Activated CD4-positive, alpha-beta T cell treated with anti-CD3 and anti-CD28 coated beads for 36 hours (primary cell): ENCODE measurements around the gene PRKCE. TPM values are rescaled to one million over a fixed set of nuclear protein-coding genes. Genes with fewer than 3 reads are reported as not detected.

ENCODE experiments used
- ATAC-seq: fragments of 200-7000 bp; cut with Tn5 transposase; one replicate; pipeline ENCODE4 v1.10.0; 2021; ENCODE audit warnings: mild to moderate bottlenecking, moderate library complexity
- CTCF ChIA-PET: fragments of 350-600 bp; sonication (Branson Sonifier 250); formaldehyde crosslinking; loops from one replicate; lab custom pipeline; 2021; ENCODE audit warnings: antibody characterized with exemption; lab: Charles Lee
- POLR2A ChIA-PET: fragments of 350-600 bp; sonication (Branson Sonifier 250); formaldehyde crosslinking; loops from one replicate; lab custom pipeline; 2021; ENCODE audit warnings: antibody characterized with exemption, inconsistent platforms; lab: Charles Lee
- DNase-seq: peaks from one replicate; pipeline ENCODE4 v3.0.0-alpha.2; 2020
- H3K27ac Mint-ChIP-seq: one replicate; pipeline ENCODE4 v1.8.0; 2021; ENCODE audit warnings: mixed read lengths
- H3K27me3 Mint-ChIP-seq: one replicate; pipeline ENCODE4 v1.8.0; 2021; ENCODE audit warnings: mixed read lengths
- H3K36me3 Mint-ChIP-seq: one replicate; pipeline ENCODE4 v1.8.0; 2021; ENCODE audit warnings: low read depth, mixed read lengths
- H3K4me1 Mint-ChIP-seq: one replicate; pipeline ENCODE4 v1.8.0; 2021; ENCODE audit warnings: mixed read lengths
- H3K4me3 Mint-ChIP-seq: one replicate; pipeline ENCODE4 v1.8.0; 2021; ENCODE audit warnings: mild to moderate bottlenecking, moderate library complexity, mixed read lengths
- H3K9me3 Mint-ChIP-seq: one replicate; pipeline ENCODE4 v1.8.0; 2021; ENCODE audit warnings: low read depth, mixed read lengths
- intact Hi-C, 2 experiments: fragments of 100-400 bp; cut with DNase I in 1 of 2; cut with micrococcal nuclease in 1 of 2; formaldehyde crosslinking; loops; one replicate each; pipeline versions ENCODE4 v1.14.2 to v1.15.1; 2022 to 2024; cut with DNase I, micrococcal nuclease
- total RNA-seq, 2 experiments: library from RNA; stranded (reverse); gene quantifications; one replicate each; pipeline ENCODE4 v1.2.3, GENCODE V29; 2021

PRKCE gene
- total RNA-seq, 2 experiments from 2014 or later, result 9.0 to 13.2 TPM

GRCh38 chr2:46164529-46165301 is 513.2 kb downstream of the PRKCE start:
- H3K27ac Mint-ChIP-seq, result no peak overlapping the region
- DNase-seq, result no peak
- ChIA-PET POLR2A (no interaction called here), CTCF (no interaction called here)
- intact Hi-C loops, result no loop called here
- H3K27me3 Mint-ChIP-seq, result no peaks in the 10 kb centered on the region
- ATAC-seq, result no peak
- no peak overlapping the region for H3K4me3 Mint-ChIP-seq
- no peaks in the 10 kb centered on the region for H3K9me3 Mint-ChIP-seq
- no peaks in the 10 kb centered on the region for H3K4me1 Mint-ChIP-seq
- H3K36me3 Mint-ChIP-seq, result peaks cover 2% of the 10 kb centered on the region

- POLR2A ChIA-PET, result no interaction called here
- intact Hi-C loops, result no loop called here
- CTCF ChIA-PET, result no interaction called here
- Mint-ChIP-seq H3K4me1 (no peaks in the 10 kb centered on the region), H3K4me3 (no peak overlapping the region), H3K36me3 (peaks cover 2% of the 10 kb centered on the region), H3K27ac (no peak overlapping the region), H3K27me3 (no peaks in the 10 kb centered on the region), H3K9me3 (no peaks in the 10 kb centered on the region)
- no peak for ATAC-seq
- DNase-seq, result no peak
Measured at GRCh38 chr2:46165916-46166315, 514.4 kb downstream of the PRKCE start.

- CTCF ChIA-PET, result no interaction called here
- POLR2A ChIA-PET, result no interaction called here
- no peak for ATAC-seq
- intact Hi-C loops, result no loop called here
- H3K27ac Mint-ChIP-seq, result no peak overlapping the region
- H3K27me3 Mint-ChIP-seq, result no peaks in the 10 kb centered on the region
- no peaks in the 10 kb centered on the region for H3K9me3 Mint-ChIP-seq
- H3K4me1 Mint-ChIP-seq, result no peaks in the 10 kb centered on the region
- H3K36me3 Mint-ChIP-seq, result peaks cover 2% of the 10 kb centered on the region
- DNase-seq, result no peak
- no peak overlapping the region for H3K4me3 Mint-ChIP-seq
Measured at GRCh38 chr2:46167406-46167805, 515.9 kb downstream of the PRKCE start.

- ChIA-PET CTCF (no interaction called here), POLR2A (interaction anchor here (0.5 kb wide), 1 partner anchor 74 kb away, joined by 3 read pairs; no protein-coding TSS in a partner anchor)
- intact Hi-C loops, result no loop called here
- Mint-ChIP-seq H3K27ac (no peak overlapping the region), H3K4me1 (no peaks in the 10 kb centered on the region), H3K36me3 (peaks cover 2% of the 10 kb centered on the region), H3K27me3 (no peaks in the 10 kb centered on the region), H3K4me3 (no peak overlapping the region), H3K9me3 (no peaks in the 10 kb centered on the region)
- DNase-seq (no peak), ATAC-seq (no peak)
Measured at GRCh38 chr2:46167924-46168323, 516.4 kb downstream of the PRKCE start.

GRCh38 chr2:46169467-46169866 is 518.0 kb downstream of the PRKCE start:
- DNase-seq (no peak), ATAC-seq (no peak)
- ChIA-PET CTCF (no interaction called here), POLR2A (no interaction called here)
- H3K36me3 Mint-ChIP-seq, result peaks cover 2% of the 10 kb centered on the region
- H3K4me3 Mint-ChIP-seq, result no peak overlapping the region
- no peaks in the 10 kb centered on the region for H3K27me3 Mint-ChIP-seq
- H3K4me1 Mint-ChIP-seq, result no peaks in the 10 kb centered on the region
- H3K27ac Mint-ChIP-seq, result no peak overlapping the region
- no peaks in the 10 kb centered on the region for H3K9me3 Mint-ChIP-seq
- intact Hi-C loops, result no loop called here

- H3K27ac Mint-ChIP-seq, result no peak overlapping the region
Measured at GRCh38 chr2:46170026-46170425, 518.6 kb downstream of the PRKCE start.

GRCh38 chr2:46170611-46171350 is 519.3 kb downstream of the PRKCE start:
- ChIA-PET CTCF (no interaction called here), POLR2A (no interaction called here)
- H3K27ac Mint-ChIP-seq, result no peak overlapping the region
- H3K4me1 Mint-ChIP-seq, result no peaks in the 10 kb centered on the region
- no peaks in the 10 kb centered on the region for H3K9me3 Mint-ChIP-seq
- no peaks in the 10 kb centered on the region for H3K36me3 Mint-ChIP-seq
- H3K4me3 Mint-ChIP-seq, result no peak overlapping the region
- intact Hi-C loops, result no loop called here
- DNase-seq (no peak), ATAC-seq (no peak)
- no peaks in the 10 kb centered on the region for H3K27me3 Mint-ChIP-seq

More at GRCh38 chr2:46170026-46170425, 518.6 kb downstream of the PRKCE start:
- H3K4me1 Mint-ChIP-seq, result no peaks in the 10 kb centered on the region
- no peaks in the 10 kb centered on the region for H3K9me3 Mint-ChIP-seq
- ChIA-PET CTCF (no interaction called here), POLR2A (no interaction called here)
- DNase-seq, result no peak
- intact Hi-C loops, result no loop called here
- no peaks in the 10 kb centered on the region for H3K27me3 Mint-ChIP-seq
- H3K4me3 Mint-ChIP-seq, result no peak overlapping the region
- ATAC-seq, result no peak
- H3K36me3 Mint-ChIP-seq, result peaks cover 1% of the 10 kb centered on the region

GRCh38 chr2:46171411-46171953 is 520.0 kb downstream of the PRKCE start:
- ATAC-seq (no peak), DNase-seq (no peak)
- H3K4me1 Mint-ChIP-seq, result no peaks in the 10 kb centered on the region
- no peak overlapping the region for H3K4me3 Mint-ChIP-seq
- no peaks in the 10 kb centered on the region for H3K36me3 Mint-ChIP-seq
- no peak overlapping the region for H3K27ac Mint-ChIP-seq
- CTCF ChIA-PET, result no interaction called here
- POLR2A ChIA-PET, result no interaction called here
- no peaks in the 10 kb centered on the region for H3K9me3 Mint-ChIP-seq
- H3K27me3 Mint-ChIP-seq, result no peaks in the 10 kb centered on the region
- intact Hi-C loops, result no loop called here

- Mint-ChIP-seq H3K9me3 (no peaks in the 10 kb centered on the region), H3K4me3 (no peak overlapping the region), H3K27me3 (no peaks in the 10 kb centered on the region), H3K36me3 (no peaks in the 10 kb centered on the region), H3K27ac (no peak overlapping the region), H3K4me1 (no peaks in the 10 kb centered on the region)
- POLR2A ChIA-PET, result no interaction called here
- intact Hi-C loops, result no loop called here
- CTCF ChIA-PET, result no interaction called here
- ATAC-seq (no peak), DNase-seq (no peak)
Measured at GRCh38 chr2:46171996-46172546, 520.6 kb downstream of the PRKCE start.

- intact Hi-C loops, result loop anchor here in 1 of 2 experiments (1.0 kb wide), 1 partner anchor 12 kb away; no protein-coding TSS in a partner anchor
- ChIA-PET POLR2A (no interaction called here), CTCF (no interaction called here)
- Mint-ChIP-seq H3K27me3 (no peaks in the 10 kb centered on the region), H3K36me3 (no peaks in the 10 kb centered on the region), H3K9me3 (no peaks in the 10 kb centered on the region), H3K4me3 (no peak overlapping the region), H3K27ac (no peak overlapping the region), H3K4me1 (peaks cover 3% of the 10 kb centered on the region)
- ATAC-seq (no peak), DNase-seq (no peak)
Measured at GRCh38 chr2:46173030-46173429, 521.6 kb downstream of the PRKCE start.

GRCh38 chr2:46173636-46174250 is 522.3 kb downstream of the PRKCE start:
- DNase-seq, result no peak
- POLR2A ChIA-PET, result no interaction called here
- Mint-ChIP-seq H3K27ac (no peak overlapping the region), H3K36me3 (no peaks in the 10 kb centered on the region), H3K4me3 (no peak overlapping the region), H3K4me1 (peaks cover 5% of the 10 kb centered on the region), H3K27me3 (no peaks in the 10 kb centered on the region), H3K9me3 (no peaks in the 10 kb centered on the region)
- intact Hi-C loops, result loop anchor here in 1 of 2 experiments (1.0 kb wide), 1 partner anchor 12 kb away; no protein-coding TSS in a partner anchor
- no peak for ATAC-seq
- CTCF ChIA-PET, result interaction anchor here (0.6 kb wide), 1 partner anchor 72 kb away, joined by 3 read pairs; no protein-coding TSS in a partner anchor
